Upper lobe of left lung (tissue), 4 donors: ENCODE results near the gene MRC2.

Source experiments
- CTCF ChIP-seq, 6 experiments: fragments of 450-650 bp in 4 of 6; fragments of 200-600 bp in 2 of 6; sonication (generic) in 2 of 6; IDR thresholded peaks; one replicate each; pipeline ENCODE4 v1.5.1; 2016 to 2019; ENCODE audit warnings: antibody characterized with exemption in 6 of 6
- EP300 ChIP-seq, 4 donors: sonication (generic); formaldehyde crosslinking; IDR thresholded peaks; one replicate each; pipeline ENCODE4 v1.5.1; 2017; ENCODE audit warnings: antibody characterized with exemption in 4 of 4, control low read depth in 2 of 4
- POLR2A ChIP-seq, 4 donors: fragments of 450-650 bp; IDR thresholded peaks; one replicate each; pipeline ENCODE4 v1.5.1; 2016 to 2017; ENCODE audit warnings: antibody characterized with exemption in 4 of 4, mild to moderate bottlenecking in 2 of 4

DNA sequence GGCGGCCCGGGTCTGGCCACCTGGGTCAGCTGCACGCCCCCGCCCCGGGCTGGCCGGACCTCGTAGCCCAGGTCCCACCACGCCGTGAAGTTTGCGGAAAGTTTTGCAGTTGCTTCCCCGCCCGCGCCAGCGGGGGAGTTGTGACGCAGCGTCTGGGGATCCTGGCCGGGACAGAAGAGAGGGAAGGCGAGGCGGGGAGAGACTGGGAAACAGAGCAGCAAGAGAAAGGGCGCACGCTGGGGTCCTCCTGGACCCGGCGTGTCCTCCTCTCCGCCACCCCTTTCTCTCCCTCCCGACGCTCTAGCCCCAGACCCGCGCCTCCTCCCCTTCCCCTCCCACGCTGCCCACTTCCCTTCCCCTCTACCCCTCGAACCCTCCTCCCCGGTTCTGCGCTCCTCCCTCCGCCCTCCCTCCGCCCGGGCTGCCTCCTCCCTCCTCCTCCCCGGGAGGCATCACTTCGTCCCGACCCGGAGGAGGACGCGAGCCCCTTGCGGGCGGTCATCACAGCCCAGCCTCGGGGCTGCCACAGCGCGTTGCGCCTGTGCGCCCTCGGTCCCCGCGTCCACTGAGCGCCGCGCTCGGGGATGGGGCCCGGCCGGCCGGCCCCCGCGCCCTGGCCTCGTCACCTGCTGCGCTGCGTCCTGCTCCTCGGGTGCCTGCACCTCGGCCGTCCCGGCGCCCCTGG, at the start of gene MRC2:
- TF ChIP-seq CTCF (IDR thresholded peaks at IDR 0.05) (peak in 2 of 6 experiments; percentile 3 to 19), POLR2A (IDR thresholded peaks at IDR 0.05) (peak in 2 of 4 donors; percentile 37 to 58), EP300 (IDR thresholded peaks at IDR 0.05) (no peak)
